Fibroblast of skin of abdomen (primary cell): ENCODE results near the gene DRAM1.
"Not testable (repeated sequence)": the region's sequence is repeated elsewhere in the genome, so short reads cannot be mapped to it uniquely, and the experiment has no call there.

Source experiments
- DNase-seq: peaks from one replicate; pipeline ENCODE4 v3.0.0-alpha.2; 2013

The DRAM1 gene

DNA sequence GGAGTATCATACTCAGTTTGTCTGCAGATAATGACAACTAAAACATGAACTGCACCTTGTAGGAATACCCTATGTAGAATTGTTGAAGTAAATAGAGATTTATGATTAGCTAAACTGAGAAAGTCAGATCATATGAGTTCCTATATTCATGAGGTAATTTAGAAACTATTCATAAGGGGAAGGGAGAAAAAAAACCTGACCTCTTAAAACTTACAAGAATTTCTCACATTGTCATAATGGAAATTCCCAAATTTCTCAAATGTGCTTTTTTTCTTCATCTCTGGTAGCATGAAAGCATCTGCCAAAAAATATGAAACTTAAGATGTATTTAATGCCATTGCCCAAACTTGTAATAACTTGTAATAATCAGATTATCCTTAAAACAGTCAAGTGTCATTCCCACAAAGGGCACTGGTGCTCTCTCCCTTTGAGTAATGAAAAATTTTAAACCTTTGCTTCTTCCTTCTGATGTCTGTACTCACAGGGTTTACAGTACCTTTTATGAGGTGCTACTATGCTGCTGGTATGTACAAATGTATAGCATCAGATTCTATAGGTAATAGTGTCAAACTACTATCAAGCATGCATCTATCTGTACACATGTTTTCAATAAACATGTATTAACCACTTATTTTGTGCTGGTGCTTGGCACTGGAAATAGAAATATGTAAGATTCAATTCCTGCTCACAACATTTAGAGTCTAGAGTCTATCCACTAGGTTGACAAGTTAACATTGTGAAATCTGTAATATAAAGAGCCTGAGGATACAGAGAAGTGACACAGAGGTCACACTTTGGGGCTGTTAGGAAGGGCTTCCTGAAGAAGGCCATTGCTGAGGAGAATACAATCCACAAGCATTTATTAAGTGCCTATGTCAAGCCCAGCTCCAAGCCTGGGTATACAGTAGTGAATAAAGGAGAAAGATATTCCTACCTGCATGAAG, 17.4 kb upstream of the DRAM1 start:
- DNase-seq, result peak; percentile 72

DNA sequence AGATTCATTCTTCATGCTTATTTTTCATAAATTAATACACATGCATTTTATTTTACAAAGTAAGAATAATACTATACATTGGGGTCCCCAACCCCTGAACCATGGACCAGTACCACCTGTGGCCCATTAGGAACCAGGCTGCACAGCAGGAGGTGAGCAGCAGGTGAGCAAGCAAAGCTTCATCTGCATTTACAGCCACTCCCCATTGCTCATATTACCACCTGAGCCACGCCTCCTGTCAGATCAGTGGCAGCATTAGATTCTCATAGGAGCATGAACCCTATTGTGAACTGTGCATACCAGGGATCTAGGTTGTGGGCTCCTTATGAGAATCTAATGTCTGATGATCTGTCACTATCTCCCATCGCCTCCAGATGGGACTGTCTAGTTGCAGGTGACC, 15.7 kb upstream of the DRAM1 start:
- DNase-seq, result not testable (repeated sequence)

DNA sequence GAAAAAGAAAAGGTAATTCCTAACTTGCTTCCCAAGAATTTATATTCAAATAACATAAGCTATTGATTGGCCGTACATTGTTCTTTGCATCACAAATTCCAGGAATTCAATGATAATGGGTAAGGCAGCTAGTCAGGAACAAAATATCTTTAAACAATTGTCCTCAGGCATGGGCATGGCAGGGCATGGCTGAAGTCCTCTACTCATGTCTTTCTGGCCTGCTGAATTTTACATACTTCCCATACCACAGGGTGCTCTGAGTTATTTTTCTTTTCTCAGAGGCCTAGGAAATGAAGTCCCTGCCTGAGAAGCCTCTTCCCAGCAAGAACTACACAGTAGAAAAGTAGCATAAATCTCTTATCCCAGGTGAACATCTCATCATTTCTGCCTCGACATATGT, 15.1 kb upstream of the DRAM1 start:
- peak; percentile 17 for DNase-seq

- DNase-seq, result peak; percentile 34
Measured at GRCh38 chr12:101863981-101864380, 13.4 kb upstream of the DRAM1 start.

DNA sequence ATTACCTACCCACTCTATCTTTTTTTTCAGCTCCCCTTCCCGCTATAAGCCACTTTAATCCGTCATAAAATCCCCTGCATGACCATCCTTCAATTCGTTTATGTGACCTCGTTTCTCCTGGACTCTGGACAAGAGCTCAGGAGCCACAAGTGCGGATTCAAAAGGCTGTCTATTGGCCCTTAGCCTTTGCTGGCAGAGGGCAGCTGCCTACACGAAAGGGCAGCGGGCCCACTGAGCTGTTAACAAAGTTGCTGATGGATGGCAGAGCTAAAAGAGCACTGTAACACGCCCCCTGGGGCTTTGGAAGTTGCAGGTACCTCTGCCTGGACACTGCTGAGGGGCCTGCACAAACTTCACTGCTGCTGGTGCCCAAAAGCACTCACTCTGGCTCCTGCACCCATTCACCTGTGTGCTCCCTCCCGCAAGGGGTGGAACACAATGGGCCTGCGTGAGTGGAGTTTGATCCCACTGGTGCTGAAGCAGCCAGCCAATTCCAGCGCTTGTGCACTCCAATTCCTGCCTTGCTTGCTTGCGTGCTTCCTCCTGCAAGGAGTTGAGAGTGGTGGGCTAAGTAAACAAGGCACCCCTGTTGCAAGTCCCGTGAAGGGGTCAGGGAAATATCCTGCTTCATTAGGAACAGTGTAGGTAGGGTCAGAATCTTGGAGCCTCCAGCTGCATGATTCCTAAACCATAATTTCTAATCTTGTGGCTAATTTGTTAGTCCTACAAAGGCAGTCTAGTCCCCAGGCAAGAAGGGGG, 10.6 kb upstream of the DRAM1 start:
- DNase-seq, result no peak

GRCh38 chr12:101867619-101868018, 9.8 kb upstream of the DRAM1 start:
- DNase-seq, result not testable (repeated sequence)

DNA sequence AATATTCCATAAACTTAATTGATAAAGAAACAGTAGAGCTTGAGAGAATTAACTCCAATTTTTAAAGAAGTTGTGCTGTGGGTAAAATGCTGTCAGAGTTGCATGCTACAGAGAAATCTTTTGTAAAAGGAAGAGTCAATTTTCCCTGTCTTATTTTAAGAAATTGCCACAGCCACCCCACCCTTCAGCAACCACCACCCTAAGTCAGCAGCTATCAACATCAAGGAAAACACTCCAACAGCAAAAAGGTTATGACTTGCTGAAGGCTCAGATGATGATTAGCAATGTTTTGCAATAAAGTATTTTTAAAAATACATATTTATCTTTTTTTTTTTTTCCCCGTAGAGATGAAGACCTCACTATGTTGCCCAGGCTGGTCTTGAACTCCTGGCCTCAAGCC, 6.5 kb upstream of the DRAM1 start:
- DNase-seq, result no peak

DNA sequence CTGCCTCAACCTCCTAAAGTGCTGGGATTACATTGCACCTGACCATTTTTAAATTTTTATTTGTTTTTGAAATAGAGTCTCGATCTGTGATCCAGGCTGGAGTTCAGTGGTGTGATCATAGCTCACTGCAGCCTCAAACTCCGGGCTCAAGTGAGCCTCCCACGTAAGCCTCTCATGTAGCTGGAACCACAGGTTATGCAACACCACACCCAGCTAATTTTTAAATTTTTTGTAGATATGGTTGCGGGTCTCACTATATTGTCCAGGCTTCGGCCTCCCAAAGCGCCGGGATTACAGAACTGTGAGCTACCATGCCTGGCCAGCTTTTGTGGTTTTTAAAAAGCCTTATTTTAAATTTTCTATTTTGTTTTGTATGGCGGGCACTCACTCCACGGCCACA, 2.2 kb upstream of the DRAM1 start:
- no peak for DNase-seq

DNA sequence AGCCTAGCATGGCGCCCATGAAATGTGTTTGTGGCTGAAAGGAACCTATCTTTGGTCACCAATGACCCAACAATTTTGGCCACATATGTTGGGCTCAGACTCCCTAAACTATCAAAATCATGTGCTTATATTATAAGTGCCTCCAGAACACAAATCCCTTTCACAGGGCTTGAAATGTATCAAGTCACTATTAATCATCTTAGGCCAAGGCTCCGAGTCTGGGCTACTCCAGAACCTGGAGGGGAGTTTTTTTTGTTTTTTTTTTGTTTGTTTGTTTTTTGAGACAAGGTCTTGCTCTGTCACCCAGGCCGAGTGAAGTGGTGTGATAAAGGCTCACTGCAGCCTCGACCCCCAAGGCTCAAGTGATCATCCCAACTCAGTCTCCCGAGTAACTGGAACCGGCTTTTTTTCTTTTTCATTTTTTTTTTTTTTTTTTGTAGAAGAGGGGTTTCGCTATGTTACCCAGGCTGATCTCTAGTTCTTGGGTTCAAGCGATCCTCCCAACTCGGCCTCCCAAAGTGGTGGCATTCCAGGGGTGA, 989 bp upstream of the DRAM1 start:
- DNase-seq, result no peak

GRCh38 chr12:101877806-101878242, 444 bp downstream of the DRAM1 start:
- peak; percentile 17 for DNase-seq

DNA sequence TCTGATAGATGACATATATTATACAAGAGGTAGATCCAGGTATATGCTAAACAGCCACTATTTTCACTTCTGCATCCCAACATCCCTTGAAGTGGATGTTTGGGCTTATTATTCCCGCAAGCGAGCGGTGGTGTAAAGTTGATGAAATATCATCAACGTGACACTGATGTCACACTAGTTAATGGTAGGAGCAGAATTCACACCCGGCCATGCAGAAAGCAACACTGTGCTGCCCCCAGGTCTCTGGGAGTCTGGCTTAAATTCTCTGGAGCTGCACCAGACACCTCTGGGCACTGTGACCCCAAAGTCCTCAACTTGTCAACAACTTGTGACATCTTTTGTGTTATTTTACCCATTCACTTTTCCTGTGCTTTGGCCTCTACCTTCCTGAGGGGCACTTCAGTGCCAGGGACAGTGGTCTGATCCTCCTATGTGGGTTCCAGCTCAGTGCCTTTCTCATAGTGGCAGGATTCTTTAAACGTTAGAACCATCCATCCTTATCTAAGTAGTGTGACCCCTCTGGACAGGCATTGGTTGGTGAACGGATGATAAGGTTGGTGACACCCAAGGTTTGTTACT, 952 bp downstream of the DRAM1 start:
- DNase-seq, result no peak

DNA sequence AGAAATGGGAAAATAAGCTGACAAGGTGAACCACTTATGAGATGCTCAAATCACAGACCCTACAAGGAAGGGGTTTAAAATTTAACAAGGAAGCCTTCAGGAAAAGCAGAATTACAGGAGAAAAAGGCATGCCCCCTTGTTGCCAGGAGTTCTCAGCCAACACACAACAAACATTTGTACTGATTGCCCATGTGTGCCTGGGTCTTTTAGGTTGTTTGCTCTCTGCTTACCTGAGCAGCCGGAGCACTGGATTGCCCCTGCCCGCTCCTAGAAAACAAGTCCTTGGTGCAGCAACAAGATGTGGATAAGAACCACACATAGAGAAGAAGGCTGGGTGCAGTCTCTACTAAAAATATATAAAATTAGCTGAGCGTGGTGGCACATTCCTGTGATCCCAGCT, 3.4 kb downstream of the DRAM1 start:
- no peak for DNase-seq

GRCh38 chr12:101881228-101881627, 3.8 kb downstream of the DRAM1 start:
- no peak for DNase-seq

DNA sequence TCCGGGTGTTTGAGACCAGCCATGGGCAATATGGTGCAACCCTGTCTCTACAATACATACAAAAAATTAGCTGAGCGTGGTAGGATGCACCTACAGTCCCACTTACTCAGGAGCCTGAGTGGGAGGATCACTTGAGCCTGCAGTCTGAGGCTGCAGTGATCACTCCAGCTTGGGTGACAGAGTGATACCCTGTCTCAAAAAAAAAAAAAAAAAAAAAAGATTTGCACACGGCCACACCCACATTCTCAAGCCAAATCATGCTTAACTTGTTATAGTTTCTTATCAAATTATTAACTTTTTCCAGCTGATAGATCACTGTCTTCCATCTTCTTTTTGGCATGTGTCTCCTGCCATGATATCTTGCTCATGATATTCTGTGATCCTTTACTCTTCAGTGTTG, 6.8 kb downstream of the DRAM1 start:
- DNase-seq, result no peak

- DNase-seq, result not testable (repeated sequence)
Measured at GRCh38 chr12:101884781-101885340, 7.5 kb downstream of the DRAM1 start.

DNA sequence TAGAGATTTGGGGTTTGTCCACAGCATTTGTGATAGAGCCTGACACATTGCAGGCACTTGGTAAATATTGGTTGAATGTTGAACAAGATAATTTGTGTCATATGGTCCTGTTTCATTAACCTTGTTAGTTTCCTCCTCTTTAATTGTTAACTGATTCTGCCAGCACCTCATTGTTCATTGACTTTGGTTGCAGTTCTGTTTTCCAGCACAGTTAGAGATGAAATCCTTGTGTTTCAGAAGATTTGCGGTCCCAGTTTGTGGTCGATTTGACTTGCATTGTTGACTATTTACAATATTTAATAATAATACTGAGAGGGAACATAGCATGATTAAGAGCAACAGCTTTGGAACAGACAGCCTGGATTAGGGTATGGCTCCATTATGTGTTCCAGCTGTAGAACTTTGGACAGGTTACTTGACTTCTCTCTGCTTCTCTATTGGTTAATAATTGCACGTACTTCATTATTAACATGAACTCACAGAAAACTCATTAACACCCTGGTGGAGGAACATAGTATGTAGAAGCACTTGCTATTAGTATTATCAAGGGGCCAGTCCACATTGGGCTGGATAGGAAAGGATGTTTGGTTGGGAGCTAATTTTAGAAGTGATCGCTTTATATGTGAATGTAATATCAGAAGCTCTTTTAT, 8.7 kb downstream of the DRAM1 start:
- DNase-seq, result no peak

DNA sequence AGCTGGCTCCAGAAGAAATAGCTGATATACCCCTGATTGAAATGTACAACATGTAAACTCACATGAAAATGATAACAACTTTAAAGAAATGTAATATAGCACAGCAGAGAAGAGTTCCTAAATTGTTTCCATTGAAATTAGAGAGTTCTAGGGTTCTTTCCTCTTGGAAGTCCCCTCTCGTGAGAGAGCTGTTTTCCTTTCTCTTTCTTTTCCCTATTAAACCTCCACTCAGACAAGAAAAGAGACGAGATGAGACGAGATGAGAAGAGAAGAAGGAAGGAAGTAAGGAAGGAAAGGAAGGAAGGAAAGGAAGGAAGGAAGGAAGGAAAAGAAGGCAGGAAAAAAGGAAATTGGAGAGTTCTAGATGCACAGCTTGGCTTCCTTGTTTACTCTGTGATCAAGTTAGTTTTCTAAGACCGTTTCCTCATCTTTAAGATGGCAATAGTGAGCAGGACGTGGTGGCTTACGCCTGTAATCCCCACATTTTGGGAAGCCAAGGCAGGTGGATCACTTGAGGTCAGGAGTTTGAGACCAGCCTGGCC, 11.9 kb downstream of the DRAM1 start:
- no peak for DNase-seq

DNA sequence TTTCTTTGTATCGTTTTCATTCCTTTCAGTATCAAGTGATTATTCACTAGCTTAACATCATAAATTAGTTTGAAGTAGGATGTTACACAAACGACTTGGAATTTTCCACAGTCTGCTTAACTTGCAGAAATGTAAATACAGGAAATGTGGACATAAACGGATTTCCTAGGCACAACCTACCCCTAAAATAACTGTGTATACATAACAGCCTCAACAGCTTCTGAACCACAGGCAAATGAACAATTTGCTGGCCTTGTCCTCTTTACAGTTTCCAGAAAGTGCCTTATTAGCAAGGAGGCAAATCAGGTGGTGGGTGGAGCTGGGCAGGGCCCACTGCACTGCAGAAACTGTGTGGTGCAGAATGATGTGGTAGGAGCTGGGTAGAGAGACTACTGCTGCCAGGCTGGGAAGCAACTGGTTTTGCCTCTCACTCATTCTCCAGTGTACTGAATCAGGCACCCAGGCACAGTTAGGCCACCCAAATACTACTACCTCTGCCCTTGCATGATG, 14.1 kb downstream of the DRAM1 start:
- peak; percentile 86 for DNase-seq

DNA sequence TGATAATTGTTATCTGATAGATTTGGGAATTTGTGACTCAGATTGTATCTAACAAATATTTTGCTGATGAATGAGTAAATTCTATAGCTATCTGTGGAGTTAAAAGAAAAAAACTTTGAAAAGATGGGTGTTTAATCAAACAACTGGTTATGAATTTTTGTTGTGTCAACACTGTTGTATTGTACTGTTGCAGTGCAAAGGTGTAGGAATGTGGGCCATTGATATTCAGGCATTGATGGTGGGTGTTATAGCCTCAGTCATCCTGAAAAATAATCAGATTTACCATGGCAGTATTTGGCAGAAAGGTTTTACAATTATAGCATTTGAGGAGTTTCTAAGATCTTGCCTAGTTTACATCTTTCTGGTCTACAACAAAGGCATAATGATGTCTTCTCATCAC, 15.4 kb downstream of the DRAM1 start:
- DNase-seq, result no peak

- DNase-seq, result no peak
Measured at GRCh38 chr12:101901777-101902176, 24.4 kb downstream of the DRAM1 start.

GRCh38 chr12:101902641-101903040, 25.3 kb downstream of the DRAM1 start:
- no peak for DNase-seq

- no peak for DNase-seq
Measured at GRCh38 chr12:101906226-101906625, 28.8 kb downstream of the DRAM1 start.
